GM21786 (cell line): Measurements from ENCODE around the gene MAD2L2.

Source experiments
- ATAC-seq: cut with Tn5 transposase; IDR thresholded peaks from one replicate; pipeline ENCODE4 v1.9.1; 2021; ENCODE audit not compliant: unreplicated experiment

Gene MAD2L2

DNA sequence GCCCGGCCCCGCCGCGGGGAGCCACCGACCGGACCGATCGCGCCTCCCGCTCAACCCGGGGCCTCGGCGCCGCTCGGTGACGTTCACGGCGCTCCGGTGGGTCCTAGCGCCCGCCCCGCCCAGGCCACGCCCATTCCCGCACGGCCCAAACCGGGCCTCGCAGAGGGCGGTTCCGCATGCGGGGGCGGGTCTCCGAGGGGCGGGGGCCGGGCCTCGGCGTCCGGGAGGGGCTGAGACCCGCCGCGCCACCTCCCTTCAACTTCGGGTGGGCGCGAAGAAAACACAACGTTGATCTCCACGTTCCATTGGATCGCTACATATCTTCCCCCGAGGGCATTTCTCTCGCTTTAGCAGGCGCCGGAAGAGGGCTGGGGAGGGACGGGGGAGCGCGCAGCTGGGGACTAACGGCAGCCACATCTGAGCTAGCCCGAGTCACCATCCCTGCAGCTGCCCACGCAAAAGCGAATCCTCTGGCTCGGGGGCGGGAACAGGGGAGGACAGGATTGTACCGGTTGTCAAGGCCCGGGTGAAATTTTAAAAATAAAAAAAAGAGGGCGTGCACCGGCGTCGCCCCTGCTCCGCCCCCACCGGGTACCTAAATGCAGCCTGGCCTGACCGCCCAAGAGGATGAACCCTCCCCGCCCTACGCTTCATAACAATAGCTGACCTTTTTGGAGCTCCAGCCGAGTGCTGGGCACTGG lies at the start of gene MAD2L2:
Gene MAD2L2, minus strand, starts transcription at position 78 of the 701 bp plus-strand sequence. CDS start 547 bp downstream, outside the sequence.
- ATAC-seq, result peak; percentile 87

DNA sequence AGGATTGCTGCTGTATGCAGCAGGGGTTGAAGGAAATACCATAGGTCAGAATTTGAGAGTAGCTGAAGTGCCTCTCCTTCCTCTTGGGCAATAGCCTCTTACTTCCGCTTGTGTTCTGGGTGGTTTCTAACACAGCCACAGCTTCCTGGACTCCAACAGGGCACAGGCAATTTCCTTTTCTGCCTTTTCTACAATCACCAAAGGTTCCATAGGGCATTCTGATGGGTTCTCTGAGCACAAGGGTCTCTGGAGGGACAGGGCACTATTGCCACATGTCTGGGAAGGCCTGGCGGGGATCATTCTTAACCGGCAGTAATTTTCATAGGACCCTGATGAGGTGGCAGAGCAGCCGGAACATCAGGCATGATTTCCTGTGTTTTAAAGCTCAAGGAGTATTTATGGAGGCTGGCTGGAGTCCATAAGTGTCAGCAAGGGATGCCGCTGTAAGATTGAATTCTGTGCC lies 49.5 kb upstream of the MAD2L2 start:
- ATAC-seq, result no peak

DNA sequence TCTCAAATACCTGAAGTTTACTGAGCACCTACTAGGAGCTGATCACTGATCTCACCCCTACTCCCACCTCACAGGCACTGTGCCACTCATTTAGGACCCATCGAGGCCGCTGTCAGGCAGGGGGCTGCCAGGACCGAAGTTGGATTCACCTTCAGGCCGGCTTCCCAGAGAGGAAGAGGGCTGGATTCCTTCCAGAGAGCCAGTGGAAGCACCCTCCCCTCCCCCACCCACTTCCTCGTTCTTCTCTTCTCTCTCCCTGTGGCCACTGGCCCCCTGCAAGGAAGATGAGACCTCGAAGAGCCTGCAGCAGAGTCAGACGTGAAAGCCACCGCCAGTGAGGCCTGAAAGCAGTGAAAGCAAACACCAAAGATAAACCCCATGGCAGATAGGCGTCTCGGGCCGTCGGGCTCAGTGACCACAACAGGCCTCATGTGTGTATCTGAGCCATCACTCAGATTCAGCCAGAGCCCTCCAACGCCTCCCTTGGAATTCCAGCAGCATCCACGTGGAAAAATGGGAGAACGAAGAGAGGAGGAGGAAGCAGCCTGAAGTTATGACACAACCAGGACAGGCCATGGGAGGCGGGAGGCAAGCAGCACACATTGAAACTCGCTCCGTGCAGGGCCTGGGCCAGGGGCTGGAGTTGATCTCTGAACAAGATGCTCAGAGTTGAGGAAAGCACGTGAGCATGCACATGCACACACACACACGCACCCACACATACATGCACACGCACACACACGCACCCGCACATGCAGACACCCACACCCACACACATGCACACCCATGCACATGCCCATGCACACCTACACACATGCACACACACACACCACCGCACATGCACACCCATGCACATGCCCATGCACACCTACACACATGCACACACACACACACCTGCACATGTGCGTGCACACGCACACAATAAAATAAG lies 48.8 kb upstream of the MAD2L2 start:
- no peak for ATAC-seq

DNA sequence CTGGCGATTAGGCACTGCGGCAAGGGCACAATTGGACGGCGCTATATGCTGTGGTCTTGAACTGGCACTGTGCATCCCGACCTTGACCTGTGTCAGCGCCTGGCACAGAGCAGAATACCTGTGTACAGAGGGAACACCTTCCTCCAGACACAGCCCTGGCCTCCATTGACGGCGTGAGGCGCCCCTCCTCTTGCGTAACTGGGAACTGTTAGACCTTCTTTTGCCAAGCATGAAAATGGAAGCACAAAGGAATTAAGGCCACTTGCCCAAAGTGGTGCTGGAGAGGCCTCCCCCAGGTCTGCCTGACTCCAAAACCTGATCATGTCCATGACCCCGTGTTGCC lies 48.2 kb upstream of the MAD2L2 start:
- no peak for ATAC-seq

GRCh38 chr1:11728126-11728806 lies 47.3 kb upstream of the MAD2L2 start:
- ATAC-seq, result no peak

GRCh38 chr1:11727119-11727518 lies 46.2 kb upstream of the MAD2L2 start:
- ATAC-seq, result no peak

- ATAC-seq, result no peak
Observed at GRCh38 chr1:11725616-11726015, 44.7 kb upstream of the MAD2L2 start.

GRCh38 chr1:11722538-11722937 lies 41.6 kb upstream of the MAD2L2 start:
- ATAC-seq, result no peak

GRCh38 chr1:11721311-11721710 lies 40.4 kb upstream of the MAD2L2 start:
- no peak for ATAC-seq

DNA sequence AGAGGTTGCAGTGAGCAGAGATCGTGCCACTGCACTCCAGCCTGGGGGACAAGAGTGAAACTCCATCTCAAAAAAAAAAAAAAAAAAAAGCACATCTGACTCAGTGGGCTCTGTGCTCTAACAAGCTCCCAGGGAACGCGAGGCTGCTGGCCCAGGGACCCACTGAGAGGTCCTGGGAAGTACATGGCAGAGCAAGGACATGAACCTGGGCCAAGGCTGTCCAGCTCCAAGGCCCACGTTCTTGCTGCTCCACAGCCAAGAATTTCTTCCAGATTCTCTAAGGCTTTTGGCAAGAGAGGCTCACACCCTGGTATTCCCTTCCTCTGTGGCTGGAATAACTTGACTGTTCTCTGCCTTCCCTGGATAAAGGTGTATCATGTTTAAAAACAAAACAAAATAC lies 39.6 kb upstream of the MAD2L2 start:
- no peak for ATAC-seq

DNA sequence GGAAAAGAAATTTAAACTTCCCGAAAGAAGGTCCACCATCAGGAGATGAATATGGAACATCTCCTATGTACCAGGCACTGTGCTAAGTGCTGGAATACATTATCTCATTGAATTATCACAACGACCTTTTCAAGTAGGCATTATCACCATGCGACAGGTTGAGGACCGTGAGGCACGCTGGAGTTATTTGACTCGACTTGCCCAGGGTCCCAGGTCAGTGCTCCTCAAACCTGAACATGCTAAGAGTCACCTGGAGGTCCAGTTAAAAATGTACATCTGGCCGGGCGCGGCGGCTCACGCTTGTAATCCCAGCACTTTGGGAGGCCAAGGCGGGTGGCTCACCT lies 39.1 kb upstream of the MAD2L2 start:
- ATAC-seq, result no peak

DNA sequence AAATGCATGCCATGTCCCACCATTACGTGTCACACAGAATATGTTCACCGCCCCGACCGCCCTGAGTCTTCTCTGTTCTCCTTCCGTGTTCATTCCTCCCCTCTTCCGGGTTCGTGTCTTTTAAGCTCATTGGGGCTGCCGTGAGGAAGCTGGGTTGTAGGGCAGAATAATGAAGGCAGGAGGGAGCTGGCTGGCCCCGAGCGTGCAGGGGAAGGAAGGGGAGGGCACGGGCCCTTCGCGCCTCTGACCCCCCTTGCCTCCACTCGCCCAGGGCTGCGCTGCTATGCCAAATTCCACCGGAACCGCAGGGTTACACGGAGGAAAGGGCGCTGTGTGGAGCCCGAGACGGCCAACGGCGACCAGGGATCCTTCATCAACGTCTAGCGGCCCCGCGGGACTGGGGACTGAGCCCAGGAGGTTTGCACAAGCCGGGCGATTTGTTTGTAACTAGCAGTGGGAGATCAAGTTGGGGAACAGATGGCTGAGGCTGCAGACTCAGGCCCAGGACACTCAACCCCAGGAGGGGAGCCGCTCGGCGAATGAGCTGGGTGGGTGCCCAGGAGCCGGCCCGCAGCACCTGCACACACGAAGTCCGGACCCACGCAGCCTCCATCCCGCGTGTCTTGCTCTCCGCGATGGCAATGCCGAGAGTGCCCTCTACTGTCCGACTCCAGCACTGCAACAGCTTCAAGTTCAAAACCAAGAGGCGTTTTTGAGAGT lies 38.5 kb upstream of the MAD2L2 start:
- no peak for ATAC-seq

GRCh38 chr1:11714831-11715575 lies 34.1 kb upstream of the MAD2L2 start:
- no peak for ATAC-seq

DNA sequence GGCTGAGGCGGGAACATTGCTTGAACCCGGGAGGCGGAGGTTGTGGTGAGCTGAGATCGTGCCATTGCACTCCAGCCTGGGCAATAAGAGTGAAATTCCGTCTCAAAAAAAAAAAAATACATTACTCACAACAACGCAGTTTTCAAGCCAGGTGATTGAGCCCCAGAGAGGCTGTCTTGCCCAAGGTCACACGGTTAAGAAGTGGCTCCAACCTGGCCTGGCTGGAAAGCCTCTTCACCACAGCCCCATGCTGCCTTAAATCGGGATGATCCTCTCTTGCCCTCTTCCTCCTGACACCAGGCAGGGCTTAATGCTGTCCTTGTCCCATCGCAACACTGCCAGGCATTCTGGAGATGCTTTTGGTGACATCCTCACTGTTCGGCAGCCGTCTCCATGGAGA lies 32.1 kb upstream of the MAD2L2 start:
- no peak for ATAC-seq

- ATAC-seq, result no peak
Observed at GRCh38 chr1:11712285-11712684, 31.3 kb upstream of the MAD2L2 start.

DNA sequence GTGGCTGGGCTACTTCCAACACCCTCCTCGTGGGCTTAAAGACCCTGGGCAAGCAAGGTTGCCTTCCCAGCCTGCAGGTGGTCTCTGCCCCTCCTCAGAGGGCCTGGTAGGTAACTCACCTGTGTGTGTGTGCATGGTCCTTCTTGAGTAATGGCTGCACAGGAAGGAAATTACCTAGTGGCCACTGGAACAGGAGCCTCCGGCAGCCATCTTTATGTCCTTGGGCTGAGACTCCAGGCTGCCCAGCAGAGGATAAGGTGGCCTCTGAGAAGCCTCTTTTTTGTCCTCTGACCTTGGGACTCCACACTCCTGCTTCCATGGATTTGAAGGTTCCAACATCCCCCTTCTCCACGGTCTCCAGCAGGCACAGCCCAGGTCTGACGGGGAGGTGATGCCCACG lies 30.5 kb upstream of the MAD2L2 start:
- no peak for ATAC-seq

DNA sequence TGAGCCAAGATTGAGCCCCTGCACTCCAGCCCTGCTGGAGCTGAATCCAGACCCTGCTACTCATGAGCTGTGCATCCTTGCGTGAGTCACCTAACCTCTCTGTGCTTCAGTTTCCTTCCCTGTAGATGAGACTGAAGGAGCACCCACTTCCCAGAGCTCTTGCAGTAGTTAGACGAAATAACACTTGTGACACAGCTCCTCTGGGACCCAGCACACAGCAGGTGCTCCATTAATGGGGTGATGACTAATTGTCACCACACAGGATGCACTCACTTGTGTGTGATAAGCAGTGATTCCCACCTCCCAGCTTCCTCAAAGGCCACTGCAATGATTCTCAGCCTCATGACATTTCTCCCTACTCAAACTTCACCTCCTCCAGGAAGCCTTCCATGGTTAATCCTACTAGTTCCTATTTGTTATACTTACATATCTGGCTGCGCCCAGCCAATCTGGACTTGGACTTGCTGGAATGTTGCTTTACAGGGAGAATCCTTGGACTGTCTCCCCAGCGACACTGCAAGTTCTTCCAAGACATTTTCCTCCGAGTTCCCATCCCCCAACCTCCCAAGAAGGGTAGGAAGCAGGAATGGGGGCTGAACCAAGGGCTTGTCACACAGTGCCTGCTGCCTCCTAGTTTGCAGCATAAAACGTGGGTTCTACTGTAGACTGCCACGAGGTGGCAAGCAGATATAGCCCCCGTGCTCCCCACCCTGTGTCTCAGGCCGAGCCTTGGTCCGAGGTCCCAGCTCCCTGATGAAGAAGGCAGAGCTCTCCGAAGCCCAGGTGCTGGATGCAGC lies 27.8 kb upstream of the MAD2L2 start:
- ATAC-seq, result no peak

DNA sequence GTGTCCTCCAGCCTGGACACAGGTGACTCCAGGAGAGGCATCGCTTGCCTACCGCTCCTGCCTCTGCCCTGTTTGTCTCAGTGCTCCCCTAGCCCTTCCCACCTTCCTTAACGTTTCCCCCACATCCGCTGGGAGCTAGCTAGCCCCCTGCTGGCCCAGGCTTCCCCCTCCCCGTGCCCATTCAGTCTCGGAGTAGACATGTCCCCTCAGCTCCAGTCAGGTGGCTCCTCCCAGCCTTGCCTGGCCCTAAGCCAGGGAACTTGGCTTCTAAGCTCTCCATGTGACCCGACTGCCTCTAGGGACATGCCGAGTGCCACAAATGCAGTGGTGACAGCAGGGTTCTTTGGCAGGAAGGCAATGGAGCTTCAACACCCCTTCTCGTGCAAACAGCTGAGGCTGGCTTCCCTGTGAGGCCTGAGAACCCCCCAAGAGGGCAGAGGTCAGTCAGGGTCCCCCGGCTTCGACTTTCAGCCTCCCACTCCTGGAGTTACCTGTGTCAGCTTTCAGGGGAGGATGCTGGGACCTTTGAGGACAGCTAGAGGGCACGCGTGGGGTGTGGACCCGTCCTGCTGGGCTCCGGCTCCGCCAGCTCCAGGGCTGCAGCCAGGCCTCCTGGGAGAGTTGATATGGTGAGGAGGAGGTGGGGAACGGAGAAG lies 26.8 kb upstream of the MAD2L2 start:
- ATAC-seq, result no peak

DNA sequence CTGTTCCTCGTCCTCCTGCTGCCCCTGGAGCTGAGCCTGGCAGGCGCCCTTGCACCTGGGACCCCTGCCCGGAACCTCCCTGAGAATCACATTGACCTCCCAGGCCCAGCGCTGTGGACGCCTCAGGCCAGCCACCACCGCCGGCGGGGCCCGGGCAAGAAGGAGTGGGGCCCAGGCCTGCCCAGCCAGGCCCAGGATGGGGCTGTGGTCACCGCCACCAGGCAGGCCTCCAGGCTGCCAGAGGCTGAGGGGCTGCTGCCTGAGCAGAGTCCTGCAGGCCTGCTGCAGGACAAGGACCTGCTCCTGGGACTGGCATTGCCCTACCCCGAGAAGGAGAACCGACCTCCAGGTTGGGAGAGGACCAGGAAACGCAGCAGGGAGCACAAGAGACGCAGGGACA lies 25.3 kb upstream of the MAD2L2 start:
- ATAC-seq, result no peak
